ENCODE measurements around the gene PNPLA5. TPM values are rescaled to one million over a fixed set of nuclear protein-coding genes. Genes with fewer than 3 reads are reported as not detected.

The PNPLA5 gene
- total RNA-seq, 1 experiment from 2014 or later, result not detected

DNA sequence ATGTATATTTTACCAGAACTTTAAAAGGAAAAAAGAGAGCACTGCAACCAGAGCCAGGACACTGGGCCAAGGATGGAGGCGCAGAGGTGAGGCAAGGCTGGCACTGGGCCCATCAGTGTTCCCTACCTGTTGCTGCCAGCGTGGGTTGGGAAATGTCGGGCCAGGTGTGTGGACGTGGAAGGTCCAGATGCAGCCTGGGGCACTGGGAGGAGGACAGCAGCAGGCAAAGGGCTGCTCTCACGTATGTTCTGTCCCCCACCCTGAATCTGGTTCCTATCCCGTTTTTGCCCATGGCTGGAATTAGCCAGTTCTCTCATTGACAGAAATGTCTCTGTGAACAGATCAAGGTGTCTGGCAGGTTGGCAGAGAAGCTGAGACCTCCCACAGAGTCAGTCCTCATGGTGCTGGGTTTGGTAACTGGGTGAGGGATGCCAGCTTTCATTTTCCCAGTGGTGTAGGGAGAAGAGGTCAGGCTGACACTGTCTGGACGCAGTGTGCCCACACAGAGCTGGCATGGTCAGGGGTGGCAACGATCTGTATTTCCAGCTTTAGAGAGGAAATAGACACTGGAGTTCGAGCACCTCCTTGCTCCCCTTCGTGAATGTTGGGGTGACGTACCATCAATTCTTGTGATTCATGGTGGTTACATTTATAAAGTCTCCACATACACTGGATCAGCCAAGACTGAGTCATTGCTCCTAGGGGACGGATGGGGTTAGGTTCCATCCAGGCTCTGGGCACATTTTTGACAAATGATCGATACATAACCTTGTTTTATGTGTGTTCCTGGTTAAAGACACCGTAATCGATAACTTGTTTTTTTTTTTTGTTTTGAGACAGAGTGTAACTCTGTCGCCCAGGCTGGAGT is 27.5 kb upstream of the PNPLA5 start:
- H3K79me2 ChIP-seq (ENCODE audit: low read depth), result no peaks in the 10 kb centered on the region
- intact Hi-C loops (cut with micrococcal nuclease; ENCODE audit: unreplicated experiment), result no loop called here
- no peak overlapping the region for H3K4me2 ChIP-seq
- H3F3A ChIP-seq (ENCODE audit: insufficient read depth, low read depth), result peaks cover 29% of the 10 kb centered on the region
- no peaks in the 10 kb centered on the region for H3K27me3 ChIP-seq (ENCODE audit: insufficient read depth, low read depth)
- H3K4me3 ChIP-seq, result no peak overlapping the region
- BruUV-seq (replicated peaks), result no TSS peak
- TF ChIP-seq, protein P1, sequence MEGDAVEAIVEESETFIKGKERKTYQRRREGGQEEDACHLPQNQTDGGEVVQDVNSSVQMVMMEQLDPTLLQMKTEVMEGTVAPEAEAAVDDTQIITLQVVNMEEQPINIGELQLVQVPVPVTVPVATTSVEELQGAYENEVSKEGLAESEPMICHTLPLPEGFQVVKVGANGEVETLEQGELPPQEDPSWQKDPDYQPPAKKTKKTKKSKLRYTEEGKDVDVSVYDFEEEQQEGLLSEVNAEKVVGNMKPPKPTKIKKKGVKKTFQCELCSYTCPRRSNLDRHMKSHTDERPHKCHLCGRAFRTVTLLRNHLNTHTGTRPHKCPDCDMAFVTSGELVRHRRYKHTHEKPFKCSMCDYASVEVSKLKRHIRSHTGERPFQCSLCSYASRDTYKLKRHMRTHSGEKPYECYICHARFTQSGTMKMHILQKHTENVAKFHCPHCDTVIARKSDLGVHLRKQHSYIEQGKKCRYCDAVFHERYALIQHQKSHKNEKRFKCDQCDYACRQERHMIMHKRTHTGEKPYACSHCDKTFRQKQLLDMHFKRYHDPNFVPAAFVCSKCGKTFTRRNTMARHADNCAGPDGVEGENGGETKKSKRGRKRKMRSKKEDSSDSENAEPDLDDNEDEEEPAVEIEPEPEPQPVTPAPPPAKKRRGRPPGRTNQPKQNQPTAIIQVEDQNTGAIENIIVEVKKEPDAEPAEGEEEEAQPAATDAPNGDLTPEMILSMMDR (conservative IDR thresholded peaks at IDR 0.05), result no peak
- TF ChIP-seq EZH2 (IDR thresholded peaks at IDR 0.05; ENCODE audit: low read depth), result no peak
- H3K4me1 ChIP-seq (replicated peaks; ENCODE audit: insufficient read depth), result peaks cover 48% of the 10 kb centered on the region
- H3K9me3 ChIP-seq (ENCODE audit: insufficient read depth, low read depth), result no peaks in the 10 kb centered on the region
- no peaks in the 10 kb centered on the region for H3K36me3 ChIP-seq (ENCODE audit: low read depth)
- H2AFZ ChIP-seq, result no peak overlapping the region
- ChIA-PET POLR2A (ENCODE audit: unreplicated experiment) (no interaction called here), CTCF (no interaction called here)
- DNase-seq, result no peak
- H3K27ac ChIP-seq, result no peak overlapping the region
- no peaks in the 10 kb centered on the region for H4K20me1 ChIP-seq (ENCODE audit: insufficient read depth)
- H3K9me2 ChIP-seq (ENCODE audit: insufficient read depth), result no peaks in the 10 kb centered on the region

GRCh38 chr22:43917521-43917920 is 25.7 kb upstream of the PNPLA5 start:
- Histone ChIP-seq H3K9me2 (ENCODE audit: insufficient read depth) (no peaks in the 10 kb centered on the region), H3K36me3 (ENCODE audit: low read depth) (no peaks in the 10 kb centered on the region), H3K27ac (no peak overlapping the region), H3K9me3 (ENCODE audit: insufficient read depth, low read depth) (no peaks in the 10 kb centered on the region), H3F3A (ENCODE audit: insufficient read depth, low read depth) (peaks cover 25% of the 10 kb centered on the region), H3K4me2 (no peak overlapping the region), H3K27me3 (ENCODE audit: insufficient read depth, low read depth) (no peaks in the 10 kb centered on the region), H4K20me1 (ENCODE audit: insufficient read depth) (no peaks in the 10 kb centered on the region), H3K4me3 (no peak overlapping the region), H3K4me1 (replicated peaks; ENCODE audit: insufficient read depth) (peaks cover 39% of the 10 kb centered on the region), H3K79me2 (ENCODE audit: low read depth) (no peaks in the 10 kb centered on the region), H2AFZ (no peak overlapping the region)
- intact Hi-C loops (cut with micrococcal nuclease; ENCODE audit: unreplicated experiment), result no loop called here
- no peak for TF ChIP-seq EZH2 (IDR thresholded peaks at IDR 0.05; ENCODE audit: low read depth)
- TF ChIP-seq, protein P1 (conservative IDR thresholded peaks at IDR 0.05), result no peak
- no TSS peak for BruUV-seq (replicated peaks)
- DNase-seq, result no peak
- ChIA-PET CTCF (no interaction called here), POLR2A (ENCODE audit: unreplicated experiment) (no interaction called here)

GRCh38 chr22:43911351-43911750 is 19.5 kb upstream of the PNPLA5 start:
- POLR2A ChIA-PET (ENCODE audit: unreplicated experiment), result no interaction called here

More at GRCh38 chr22:43911351-43911750, 19.5 kb upstream of the PNPLA5 start:
- TF ChIP-seq, protein P1 (conservative IDR thresholded peaks at IDR 0.05), result no peak
- TF ChIP-seq EZH2 (IDR thresholded peaks at IDR 0.05; ENCODE audit: low read depth), result no peak
- Histone ChIP-seq H3K4me3 (no peak overlapping the region), H3K27me3 (ENCODE audit: insufficient read depth, low read depth) (no peaks in the 10 kb centered on the region), H2AFZ (0 out of 2 replicates have a peak overlapping the region, but pooled peaks have one; percentile 31), H3K9me2 (ENCODE audit: insufficient read depth) (no peaks in the 10 kb centered on the region), H3K36me3 (ENCODE audit: low read depth) (no peaks in the 10 kb centered on the region), H3K4me2 (no peak overlapping the region), H3K9me3 (ENCODE audit: insufficient read depth, low read depth) (no peaks in the 10 kb centered on the region), H4K20me1 (ENCODE audit: insufficient read depth) (no peaks in the 10 kb centered on the region), H3K4me1 (replicated peaks; ENCODE audit: insufficient read depth) (peaks cover 17% of the 10 kb centered on the region), H3K27ac (no peak overlapping the region), H3K79me2 (ENCODE audit: low read depth) (no peaks in the 10 kb centered on the region), H3F3A (ENCODE audit: insufficient read depth, low read depth) (peaks cover 3% of the 10 kb centered on the region; the same call in 1 of the 2 replicates)
- intact Hi-C loops (cut with micrococcal nuclease; ENCODE audit: unreplicated experiment), result no loop called here
- CTCF ChIA-PET, result interaction anchor here (1.4 kb wide), 1 partner anchor 28 kb away, joined by 4 read pairs; no protein-coding TSS in a partner anchor
- no TSS peak for BruUV-seq (replicated peaks)
- no peak for DNase-seq
